HG03196 (cell line): ENCODE results near the gene VMAC.
"Not testable (repeated sequence)": the region's sequence is repeated elsewhere in the genome, so short reads cannot be mapped to it uniquely, and the experiment has no call there.

ENCODE experiments used
- ATAC-seq: cut with Tn5 transposase; IDR thresholded peaks from one replicate; pipeline ENCODE4 v1.9.1; 2021; ENCODE audit not compliant: unreplicated experiment

VMAC gene

DNA sequence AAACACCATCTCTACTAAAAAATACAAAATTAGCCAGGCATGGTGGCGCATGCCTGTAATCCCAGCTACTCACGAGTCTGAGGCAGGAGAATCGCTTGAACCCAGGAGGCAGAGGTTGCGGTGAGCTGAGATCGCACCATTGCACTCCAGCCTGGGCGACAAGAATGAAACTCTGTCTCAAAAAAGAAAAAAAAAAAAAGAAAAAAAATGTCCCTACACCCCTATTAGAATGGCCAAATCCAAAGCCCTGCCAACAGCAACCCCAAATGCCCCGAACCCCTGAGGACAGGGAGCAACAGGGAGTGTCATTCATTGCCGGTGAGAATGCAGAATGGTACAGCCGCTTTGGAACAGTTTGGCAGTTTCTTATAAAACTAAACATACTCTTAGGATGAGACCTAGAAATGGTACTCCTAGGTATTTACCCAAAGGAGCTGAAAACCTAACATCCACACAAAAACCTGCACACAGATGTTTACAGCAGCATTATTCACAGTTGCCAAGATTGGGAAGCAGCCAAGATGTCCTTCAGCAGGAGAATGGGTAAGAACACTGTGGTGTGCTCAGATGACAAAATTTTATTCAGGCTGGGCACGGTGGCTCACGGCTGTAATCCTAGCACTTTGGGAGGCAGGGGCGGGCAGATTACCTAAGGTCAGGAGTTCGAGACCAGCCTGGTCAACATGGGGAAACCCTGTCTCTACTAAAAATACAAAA, 21.4 kb upstream of the VMAC start:
- not testable (repeated sequence) for ATAC-seq

GRCh38 chr19:5884065-5884811, 20.4 kb upstream of the VMAC start:
- not testable (repeated sequence) for ATAC-seq

DNA sequence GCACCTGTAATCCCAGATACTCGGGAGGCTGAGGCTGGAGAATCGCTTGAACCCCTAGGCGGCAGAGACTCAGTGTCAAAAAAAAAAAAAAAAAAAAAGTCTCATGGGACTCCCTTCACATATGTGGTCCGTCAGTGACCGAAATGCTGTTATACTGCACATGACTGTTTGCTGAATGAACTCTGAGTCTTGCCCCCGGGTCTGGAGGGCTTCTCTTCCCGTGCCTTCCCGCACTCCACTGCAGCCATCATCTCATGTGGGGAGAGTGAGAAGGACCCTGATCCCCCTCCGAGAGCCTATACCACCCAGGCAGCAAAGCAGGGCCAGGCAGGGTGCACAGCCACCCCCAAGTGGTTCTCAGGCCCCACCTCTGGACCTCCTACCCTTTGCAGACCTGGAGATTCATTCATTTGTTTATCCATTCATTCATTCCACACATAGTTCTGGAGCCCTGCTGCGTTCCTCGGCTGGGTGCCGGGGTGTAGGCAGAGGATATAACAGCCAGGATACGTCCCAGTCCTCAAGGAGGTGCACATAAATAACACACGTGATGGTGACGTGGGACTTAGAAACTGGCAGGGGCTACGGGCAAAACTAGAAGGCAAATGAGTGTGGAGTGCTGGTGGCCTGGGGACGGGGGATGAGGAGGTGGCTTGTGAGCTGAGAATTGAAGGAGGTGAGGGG, 15.2 kb upstream of the VMAC start:
- ATAC-seq = no peak

DNA sequence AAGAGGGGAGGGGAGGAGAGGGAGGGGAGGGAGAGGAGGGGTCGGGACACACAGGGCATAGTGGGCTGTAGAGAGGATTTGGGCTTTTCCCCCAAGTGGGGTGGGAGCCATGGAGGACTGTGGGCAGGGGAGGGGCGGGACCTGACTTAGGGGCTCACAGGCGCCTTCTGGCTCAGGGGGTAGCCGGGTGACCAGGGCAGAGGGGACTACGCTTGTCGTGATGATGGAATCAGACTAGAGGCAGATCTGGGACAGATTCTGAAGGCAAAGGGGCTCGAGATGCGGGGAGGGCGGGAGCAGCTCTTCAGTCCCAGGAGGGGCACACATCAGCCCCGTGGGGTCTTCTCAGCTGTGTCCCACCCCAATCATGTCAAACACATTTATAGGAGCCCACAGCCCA, 14.6 kb upstream of the VMAC start:
- no peak for ATAC-seq

- ATAC-seq = no peak
Observed at GRCh38 chr19:5891572-5891937, 13.1 kb upstream of the VMAC start.

DNA sequence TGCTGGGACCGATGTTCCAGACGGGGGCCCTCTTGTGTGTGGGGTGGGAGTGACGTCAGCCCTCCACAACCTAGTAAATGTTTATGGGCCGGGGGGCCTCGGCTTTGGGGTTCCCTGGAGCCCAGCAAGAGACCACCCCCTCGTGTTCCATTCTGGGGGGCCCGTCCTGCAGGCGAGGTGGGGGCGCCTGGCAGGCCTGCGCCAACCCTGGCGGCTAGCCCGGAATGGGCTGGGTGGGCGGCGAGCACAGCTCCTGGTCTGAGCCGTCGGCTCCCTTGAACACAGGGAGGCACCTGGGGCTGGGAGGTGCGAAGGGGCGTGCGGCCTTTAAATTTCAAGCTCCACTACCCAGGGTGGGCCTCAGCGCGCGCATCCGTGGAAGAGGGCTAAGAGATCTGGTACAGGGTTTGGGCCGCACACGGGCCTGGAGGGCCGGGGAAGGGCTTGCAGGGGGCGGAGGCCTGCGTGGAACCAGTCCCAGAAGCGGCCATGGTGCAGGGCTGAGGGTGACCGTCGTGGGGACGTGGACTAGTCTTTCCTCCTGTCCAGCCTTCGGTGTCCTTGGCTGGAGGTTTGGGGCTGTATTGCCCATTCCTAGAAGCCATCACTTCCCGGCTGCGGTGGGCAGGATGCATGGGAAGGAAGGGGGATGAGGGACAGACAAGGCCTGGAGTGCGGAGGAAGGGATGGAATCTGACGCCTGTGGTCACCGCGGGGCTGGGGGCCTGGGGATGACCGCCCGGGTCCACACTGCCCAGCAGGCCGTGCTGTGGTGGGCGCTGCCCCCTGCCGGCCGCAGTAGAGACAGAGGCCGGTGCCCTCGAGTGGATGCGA, 12.5 kb upstream of the VMAC start:
- no peak for ATAC-seq

GRCh38 chr19:5892772-5893275, 11.8 kb upstream of the VMAC start:
- ATAC-seq = no peak

DNA sequence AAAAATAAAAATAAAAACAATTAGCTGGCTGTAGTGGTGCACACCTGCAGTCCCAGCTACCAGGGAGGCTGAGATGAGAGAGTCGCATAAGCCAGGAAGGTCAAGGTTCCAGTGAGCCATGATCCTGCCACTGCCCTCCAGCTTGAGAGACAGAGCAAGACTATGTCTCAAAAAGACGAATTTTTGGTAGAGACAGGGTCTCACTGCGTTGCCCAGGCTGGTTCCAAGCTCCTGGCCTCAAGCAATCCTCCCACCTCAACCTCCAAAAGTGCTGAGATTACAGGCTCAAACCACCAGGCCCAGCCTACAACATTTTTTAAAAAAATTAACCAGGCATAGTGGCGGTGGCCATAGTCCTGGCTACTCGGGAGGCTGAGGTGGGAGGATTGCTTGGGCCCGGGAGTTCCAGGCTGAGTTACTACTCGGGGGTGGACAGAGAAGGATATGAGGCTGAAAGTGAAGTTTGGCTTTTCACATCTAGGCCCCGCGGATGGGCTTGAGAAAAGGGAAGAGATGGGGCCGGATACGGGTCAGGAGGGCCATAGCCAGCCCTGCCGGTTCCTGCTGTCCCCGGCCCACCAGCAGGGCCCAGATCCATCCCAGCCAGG, 11.3 kb upstream of the VMAC start:
- no peak for ATAC-seq

DNA sequence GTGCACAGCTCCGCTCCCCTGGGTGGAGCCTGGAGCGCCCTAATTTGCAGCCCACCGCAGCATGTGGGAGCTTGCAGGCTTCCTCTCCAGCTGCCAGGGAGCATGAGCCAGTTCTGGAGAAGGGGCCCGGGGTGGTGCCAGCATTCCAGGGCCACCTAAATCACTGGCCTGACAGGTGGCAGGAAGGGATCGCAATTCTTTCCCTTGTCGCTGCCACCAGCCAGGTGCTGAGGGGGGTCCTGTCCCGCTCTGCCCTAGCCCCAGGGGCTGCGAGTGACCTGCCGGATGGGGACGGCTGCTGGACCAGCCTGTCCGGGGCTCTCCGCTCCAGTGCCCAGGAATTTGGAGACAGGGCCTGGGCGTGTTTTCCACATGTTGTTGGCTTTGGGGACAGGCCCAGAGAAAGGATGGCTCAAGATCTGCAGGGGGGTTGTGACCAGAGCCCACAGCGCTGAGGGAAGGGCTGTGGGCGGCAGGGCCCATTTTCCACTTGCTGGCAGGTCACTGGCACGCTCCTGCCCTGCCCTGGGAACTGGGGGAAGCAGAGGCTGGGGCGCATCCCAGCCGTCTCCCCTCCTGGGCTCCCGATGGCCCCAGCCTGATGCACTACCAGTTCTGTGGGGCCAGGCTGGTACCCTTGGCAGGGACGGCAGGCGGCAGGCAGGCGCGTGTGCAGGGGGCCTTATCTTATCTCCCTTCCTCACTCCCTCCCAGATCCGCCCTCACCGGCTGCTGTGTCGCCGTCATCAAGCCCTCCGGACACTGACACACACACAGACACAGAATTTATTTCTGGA, 10.6 kb upstream of the VMAC start:
- no peak for ATAC-seq

GRCh38 chr19:5894704-5895349, 9.8 kb upstream of the VMAC start:
- no peak for ATAC-seq

DNA sequence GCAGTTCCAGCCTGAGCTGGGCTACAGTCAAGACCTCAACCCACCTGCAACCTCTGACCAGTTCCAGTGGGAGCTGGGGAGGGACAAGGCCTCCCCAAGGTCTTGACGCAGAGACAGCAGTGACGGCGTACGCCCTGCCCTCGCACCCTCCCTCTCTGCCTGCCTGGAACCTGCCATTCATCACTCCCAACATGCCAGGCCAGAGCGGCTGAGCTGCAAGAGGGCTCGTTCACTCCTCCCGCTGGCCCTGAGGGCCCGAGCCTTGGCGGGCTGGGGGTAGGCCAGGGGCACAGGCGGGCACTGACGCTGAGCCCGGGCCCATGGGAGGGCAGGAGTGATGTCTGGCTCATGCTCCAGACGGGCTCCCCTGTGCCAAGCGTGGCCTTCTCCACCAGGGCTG, 9.3 kb upstream of the VMAC start:
- no peak for ATAC-seq

DNA sequence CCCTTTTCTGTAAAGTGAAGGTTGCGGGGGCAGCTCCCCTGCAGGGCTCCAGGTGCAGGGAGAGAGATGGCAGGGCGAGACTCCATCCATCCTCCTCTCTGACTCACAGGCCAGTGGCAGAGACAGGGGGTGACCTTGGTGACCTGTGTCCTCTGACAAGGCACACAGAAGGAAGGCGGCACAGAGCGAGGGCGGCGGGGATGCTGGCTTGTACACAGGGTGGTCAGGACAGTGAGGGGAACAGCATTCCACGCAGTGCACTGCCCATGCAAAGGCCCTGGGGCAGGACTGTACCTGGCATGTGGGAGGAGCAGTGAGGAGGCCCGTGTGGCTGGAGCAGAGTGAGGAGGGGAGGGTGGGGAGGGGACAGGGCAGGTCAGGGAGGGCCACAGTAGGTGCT, 8.8 kb upstream of the VMAC start:
- ATAC-seq = no peak

DNA sequence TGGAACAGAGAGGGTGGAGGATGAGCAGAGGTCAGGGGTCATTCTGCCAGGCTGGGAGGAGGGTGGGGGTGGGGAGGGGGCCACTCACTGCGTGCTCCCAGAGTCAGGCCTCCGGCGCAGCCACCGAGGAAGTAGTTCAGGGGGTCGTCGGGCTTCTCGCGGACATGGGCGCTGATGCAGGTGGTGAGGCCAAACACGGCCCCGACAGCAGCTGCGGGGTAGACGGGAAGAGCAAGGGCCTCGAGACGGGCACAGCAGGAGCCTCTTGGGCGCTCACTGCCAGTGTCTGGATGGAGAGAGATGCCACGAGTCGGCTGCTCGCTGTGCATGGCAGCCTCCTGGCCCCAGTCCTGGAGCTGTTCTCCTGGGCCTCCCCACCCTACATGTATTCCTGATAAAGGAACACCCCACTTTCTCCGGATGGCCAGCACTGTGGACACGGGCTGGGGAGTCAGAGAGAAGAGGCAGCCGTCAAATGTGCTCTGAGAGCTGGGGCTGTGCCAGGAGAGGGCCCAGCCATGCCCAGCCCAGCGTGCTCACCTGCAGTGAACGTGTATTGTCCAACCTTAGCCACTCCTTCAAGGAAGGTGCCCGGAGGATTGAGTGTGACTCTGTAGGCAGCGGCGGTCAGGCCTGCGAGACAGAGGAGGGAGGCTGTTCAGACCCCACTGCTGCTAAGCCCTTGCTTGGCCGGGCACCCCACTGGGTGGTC, 8.2 kb upstream of the VMAC start:
- no peak for ATAC-seq

- no peak for ATAC-seq
Observed at GRCh38 chr19:5897189-5897969, 7.3 kb upstream of the VMAC start.

GRCh38 chr19:5899728-5900526, 4.7 kb upstream of the VMAC start:
- ATAC-seq = no peak

DNA sequence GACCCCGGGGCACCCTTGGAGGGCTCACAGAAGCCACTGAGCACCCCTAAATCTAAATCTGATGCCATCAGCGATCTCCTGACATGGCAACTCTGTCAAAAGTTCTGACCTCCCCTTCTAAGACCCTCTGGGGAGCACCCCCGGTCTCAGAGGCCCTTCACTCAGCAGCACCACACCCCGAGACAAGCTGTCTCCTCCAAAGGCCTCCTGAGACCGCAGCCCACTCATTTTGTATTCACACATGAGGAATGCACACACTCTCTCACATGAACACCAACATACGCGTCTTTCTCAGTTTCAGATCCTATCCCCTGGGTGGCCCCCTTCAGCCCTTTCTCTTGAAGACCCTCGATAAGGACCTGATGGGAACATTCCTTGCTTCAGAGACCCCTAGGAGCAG, 3.7 kb upstream of the VMAC start:
- ATAC-seq = no peak

- ATAC-seq = no peak
Observed at GRCh38 chr19:5903056-5903623, 1.5 kb upstream of the VMAC start.
